CD4-positive, alpha-beta T cell treated with Interleukin-10 for 1 hour (primary cell): Measurements from ENCODE around the gene PADI6.

ENCODE experiments used
- DNase-seq: peaks from one replicate; pipeline ENCODE4 v3.0.0-alpha.2; 2020

PADI6 gene

DNA sequence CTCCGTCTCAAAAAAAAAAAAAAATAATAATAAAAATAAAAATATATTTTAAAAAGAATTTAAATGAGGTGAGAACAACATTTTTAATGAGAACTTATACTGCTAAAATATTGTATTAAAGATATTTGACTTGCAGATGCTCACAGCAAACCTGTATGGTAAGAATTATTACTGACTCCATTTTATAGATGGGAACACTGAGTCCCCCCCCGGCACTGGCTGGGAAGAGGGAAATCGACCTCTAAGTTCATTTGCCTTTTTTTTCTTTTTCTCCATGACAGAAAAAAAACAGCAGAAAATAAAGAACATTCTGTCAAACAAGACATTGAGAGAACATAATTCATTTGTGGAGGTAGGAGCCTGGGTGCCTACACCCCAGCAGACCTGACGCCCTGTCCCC lies 13.4 kb upstream of the PADI6 start:
- no peak for DNase-seq

DNA sequence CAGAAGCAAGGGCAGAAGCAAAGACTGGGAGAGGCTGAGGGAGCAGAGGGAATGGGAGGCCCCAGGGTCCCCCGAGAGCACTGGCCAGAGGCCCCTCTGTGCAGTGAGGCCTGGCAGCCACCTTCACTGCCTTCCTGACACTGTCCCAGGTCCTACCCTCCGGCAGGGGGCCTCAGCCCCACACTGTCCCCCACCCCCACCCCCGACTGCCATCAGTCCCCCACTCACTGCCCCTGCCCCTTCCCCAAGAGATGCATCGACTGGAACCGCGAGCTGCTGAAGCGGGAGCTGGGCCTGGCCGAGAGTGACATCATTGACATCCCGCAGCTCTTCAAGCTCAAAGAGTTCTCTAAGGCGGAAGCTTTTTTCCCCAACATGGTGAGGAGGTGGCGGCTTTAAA lies 13.0 kb upstream of the PADI6 start:
- no peak for DNase-seq

DNA sequence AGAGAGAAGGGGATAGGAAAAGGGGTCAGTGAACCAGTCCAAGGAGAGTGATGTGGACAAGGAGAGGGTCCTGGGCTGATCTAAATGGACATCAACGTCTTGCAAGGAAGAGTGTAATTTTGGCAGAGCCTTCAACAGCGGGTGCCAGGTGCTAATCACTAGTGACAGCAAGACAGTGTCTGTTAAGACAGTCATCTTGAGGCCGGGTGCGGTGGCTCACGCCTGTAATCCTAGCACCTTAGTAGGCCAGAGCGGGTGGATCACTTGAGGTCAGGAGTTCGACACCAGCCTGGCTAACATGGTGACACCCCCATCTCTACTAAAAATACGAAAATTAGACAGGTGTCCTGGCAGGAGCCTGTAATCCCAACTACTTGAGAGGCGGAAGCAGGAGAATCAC lies 12.2 kb upstream of the PADI6 start:
- no peak for DNase-seq

DNA sequence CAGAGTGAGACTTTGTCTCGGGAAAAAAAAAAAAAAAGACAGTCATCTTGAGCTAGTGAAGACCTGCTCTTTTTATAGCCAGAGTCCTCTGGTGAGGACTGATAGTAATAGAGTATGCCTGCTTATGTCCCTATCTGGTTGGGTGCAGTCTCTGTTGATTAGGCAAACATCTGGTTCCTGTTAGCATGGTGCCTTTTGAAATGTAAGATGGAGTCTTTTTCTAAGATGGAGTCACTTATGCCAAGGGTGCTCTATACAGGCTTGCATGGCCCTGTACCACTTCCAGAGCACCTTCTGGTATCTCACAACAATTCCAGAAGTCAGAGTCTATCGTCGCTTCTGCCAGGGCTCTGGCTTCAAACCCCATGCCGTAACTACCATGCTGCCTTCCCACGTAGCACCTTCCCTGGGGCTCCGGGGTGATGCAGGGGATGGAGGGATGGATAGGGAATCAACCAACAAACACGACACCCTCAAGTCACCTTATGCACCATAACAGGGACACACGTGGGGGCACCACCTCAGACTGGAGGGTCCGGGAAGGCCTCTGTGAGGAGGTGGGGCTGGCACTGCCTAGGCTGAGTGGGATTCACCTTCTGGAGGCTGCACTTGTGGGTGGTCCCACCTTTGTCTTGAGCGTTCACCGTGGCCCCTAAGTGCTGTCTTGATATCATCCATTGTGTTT lies 11.6 kb upstream of the PADI6 start:
- DNase-seq, result no peak

DNA sequence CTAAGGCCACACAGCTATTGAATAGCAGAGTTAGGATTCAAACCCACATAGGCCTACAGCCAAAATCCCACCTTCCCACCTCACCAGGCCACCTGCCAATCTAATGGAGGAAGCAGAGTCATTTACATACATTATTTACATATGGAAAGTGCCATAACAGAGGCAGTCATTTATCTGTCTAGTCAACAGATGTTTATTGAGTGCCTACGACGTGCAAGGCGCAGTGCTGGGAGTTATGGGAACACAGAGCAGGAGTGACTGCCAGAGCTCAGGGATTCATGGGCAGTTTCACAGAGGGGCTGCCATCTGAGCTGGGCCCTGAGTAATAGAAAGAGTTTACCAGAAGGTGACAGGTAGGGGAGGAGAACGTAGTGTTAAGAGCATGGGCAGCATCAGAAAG lies 10.3 kb upstream of the PADI6 start:
- no peak for DNase-seq

DNA sequence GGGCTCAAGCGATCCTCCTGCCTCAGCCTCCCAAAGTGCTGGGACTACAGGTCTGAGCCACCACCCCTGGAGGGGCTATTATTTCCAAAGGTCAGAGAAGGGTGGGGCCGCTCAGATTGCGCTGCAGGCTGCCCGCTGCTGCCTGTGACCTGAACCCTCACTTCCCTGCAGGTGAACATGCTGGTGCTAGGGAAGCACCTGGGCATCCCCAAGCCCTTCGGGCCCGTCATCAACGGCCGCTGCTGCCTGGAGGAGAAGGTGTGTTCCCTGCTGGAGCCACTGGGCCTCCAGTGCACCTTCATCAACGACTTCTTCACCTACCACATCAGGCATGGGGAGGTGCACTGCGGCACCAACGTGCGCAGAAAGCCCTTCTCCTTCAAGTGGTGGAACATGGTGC lies 8.6 kb upstream of the PADI6 start:
- no peak for DNase-seq

DNA sequence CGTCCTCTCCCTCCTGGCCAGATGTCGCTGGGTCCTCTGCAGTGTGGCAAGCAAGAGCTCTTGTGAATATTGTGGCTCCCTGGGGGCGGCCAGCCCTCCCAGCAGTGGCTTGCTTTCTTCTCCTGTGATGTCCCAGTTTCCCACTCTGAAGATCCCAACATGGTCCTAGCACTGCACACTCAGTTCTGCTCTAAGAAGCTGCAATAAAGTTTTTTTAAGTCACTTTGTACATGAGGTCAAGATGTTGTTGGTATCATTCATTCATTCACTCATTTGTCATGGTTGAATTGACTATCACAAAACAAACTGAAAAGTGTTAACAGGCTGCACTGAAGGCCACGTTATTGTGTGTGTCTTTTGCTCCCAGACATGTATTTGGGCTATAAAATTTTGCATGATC lies 8.2 kb upstream of the PADI6 start:
- DNase-seq, result no peak

DNA sequence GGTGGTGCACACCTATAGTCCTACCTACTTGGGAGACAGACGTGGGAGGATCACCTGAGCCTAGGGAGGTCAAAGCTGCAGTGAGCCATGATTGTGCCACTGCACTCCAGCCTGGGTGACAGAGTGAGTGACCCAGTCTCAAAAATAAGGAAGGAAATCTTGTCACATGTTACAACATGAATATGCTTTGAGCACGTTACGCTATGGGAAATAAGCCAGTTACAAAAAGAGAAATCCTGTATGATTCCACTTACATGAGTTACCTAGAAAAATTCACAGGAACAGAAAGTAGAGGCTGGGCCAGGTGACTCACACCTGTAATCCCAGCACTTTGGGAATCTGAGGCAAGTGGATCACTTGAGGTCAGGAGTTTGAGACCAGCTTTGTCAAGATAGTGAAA lies 6.7 kb upstream of the PADI6 start:
- no peak for DNase-seq

DNA sequence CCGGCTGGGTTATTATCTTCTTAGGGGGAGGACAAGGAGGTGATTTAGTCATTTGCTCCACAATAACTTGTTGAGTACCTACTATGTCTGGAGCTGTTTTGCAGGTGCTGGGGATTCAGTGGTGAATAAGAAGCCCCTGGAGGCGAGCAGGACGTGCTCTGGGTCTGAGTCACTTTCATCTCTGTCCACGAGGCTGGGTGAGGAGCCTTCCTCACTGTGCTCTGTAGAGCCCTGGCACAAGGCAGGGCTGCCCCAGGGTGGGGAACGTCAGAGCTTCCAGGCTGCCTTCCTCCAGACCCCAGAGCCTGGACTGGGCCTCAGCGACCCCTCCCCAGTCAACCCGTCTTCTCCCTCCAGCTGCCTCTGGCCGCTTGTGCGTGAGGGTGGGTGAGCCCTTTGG lies 2.5 kb upstream of the PADI6 start:
- no peak for DNase-seq

DNA sequence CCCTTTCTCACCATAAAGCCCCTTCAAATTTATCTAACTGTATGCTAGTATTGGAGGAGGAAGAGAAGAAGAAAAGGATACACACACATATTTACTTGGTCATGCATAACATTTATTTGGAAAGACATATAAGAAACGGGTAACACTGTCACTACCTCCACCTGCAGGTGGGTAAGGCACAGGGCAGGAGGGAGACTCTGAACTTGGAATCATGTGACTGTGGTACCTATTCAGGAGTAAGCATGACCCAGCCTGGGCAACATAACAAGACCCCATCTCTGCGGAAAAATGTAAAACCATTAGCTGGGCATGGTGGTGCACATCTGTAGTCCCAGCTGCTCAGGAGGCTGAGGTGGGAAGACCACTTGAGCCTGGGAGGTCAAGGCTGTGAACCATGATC lies 1.4 kb upstream of the PADI6 start:
- DNase-seq, result no peak

DNA sequence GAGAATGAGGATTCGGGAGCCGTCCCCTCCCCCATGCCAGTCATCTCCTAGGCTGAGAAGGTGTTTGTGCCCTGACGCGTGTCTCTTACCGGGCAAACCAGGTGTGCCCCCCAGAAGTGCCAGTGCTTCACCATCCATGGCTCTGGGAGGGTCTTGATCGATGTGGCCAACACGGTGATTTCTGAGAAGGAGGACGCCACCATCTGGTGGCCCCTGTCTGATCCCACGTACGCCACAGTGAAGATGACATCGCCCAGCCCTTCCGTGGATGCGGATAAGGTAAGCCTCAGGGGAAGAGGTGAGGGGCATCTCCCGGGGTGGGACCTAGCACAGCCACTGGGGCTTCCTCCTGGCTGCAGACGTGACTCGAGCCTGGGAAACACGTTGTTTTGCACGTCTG lies 959 bp downstream of the PADI6 start:
- no peak for DNase-seq

DNA sequence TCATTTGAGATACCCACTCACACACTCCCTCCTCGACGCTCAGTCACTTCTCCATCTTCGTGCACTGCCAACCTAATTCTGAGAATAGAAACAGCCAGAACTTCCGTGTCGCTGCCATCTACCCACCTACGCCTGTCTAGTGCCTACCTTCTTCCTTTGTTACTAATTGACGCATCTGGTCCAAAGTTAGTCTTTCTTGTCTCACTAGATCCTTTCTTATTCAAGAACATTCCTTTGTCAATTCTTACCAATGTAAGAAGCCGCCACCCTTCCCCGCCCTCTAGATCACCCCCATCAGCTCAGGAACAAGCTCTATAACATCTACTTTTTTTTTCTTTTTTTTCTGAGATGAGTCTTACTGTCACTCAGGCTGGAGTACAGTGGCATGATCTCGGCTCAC lies 3.7 kb downstream of the PADI6 start:
- DNase-seq, result no peak

DNA sequence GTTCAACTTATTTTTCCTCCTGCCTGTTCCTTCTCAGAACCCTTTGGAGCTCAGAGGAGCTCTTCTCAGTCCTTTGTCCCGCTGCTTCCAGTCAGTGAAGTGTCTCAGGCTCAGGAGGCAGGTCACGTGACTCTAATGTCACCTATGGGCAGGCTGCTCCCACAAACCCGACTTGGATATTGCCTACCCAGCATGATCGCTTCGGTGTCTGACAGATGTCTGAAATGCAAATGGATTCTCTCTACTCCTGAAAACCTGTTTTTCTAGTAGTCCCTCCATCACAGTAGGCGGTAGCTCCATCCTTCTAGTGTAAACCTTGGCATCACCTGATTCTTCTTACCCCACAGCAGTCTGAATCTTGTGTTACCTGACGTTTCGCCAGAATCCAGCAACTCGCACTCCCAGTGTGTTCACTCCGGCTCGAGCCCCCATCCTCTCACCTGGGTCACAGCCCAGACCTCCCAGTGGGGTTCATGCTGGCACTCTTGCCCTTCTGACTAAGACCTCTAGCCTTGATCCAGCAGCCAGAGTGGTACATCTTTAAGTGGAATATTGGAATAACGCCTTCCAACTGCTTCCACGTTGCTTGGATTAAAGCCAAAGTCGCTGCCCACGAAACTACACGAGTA lies 5.4 kb downstream of the PADI6 start:
- no peak for DNase-seq

DNA sequence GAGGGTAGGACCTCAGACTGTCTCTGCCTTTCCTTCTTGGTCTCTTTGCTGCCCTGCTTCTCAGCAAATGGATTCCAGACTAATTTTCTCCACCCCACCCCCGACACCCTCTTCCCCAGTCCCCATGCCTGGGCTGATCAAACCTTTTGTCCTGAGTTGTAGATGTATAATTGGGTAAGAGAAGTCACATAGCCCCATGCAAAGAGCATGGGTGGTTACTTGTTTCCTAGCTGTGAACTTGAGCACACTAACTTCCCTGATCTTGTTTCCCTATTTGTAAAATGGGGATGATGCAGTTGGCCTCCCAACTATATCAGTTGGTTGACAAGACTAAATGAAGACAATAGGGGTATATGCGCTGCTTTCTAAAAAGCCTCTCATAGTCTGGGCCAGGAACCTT lies 9.2 kb downstream of the PADI6 start:
- no peak for DNase-seq

DNA sequence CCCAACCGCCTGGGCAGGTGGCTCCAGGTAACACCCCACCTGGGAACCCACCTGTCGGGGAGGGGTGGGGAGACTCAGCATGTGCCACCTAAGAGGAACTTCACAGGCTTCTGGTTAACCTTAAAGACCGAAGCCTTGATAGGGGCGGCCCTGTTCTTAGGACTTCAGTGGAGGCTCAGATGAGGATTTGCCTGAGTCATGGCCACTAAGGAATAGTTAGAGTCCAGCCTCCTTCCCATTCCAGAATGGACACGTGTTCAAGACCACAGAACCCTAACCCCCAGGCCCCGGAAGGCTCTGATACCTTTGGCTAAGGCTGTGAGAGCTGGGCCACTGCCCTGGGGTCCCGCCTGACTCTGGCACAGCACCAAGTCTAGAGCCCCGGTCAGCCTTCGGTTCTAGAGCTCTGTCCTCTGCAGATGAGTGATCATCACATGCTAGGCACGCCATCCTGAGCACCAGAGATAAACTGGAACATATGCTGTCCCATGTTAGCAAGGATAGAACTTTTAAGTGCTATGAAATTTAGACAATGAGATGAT lies 20.3 kb downstream of the PADI6 start:
- DNase-seq, result no peak

DNA sequence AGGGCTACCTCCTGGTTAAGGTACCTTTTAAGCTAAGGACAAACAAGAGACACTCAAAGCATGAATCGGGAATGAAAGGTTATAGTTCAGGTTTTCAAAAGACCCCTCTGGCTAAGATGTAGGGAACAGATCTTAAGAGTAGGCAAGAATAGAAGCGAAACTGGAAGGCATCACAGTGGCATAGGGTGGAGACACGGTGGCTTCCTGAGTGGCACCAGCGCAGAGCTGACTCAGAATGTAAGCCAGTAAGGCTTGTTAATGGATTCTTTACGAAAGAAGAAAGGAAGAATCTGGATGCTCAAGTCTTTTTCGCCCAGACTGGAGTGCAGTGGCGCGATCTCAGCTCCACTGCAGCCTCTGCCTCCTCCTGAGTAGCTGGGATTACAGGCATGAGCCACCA lies 21.2 kb downstream of the PADI6 start:
- no peak for DNase-seq

DNA sequence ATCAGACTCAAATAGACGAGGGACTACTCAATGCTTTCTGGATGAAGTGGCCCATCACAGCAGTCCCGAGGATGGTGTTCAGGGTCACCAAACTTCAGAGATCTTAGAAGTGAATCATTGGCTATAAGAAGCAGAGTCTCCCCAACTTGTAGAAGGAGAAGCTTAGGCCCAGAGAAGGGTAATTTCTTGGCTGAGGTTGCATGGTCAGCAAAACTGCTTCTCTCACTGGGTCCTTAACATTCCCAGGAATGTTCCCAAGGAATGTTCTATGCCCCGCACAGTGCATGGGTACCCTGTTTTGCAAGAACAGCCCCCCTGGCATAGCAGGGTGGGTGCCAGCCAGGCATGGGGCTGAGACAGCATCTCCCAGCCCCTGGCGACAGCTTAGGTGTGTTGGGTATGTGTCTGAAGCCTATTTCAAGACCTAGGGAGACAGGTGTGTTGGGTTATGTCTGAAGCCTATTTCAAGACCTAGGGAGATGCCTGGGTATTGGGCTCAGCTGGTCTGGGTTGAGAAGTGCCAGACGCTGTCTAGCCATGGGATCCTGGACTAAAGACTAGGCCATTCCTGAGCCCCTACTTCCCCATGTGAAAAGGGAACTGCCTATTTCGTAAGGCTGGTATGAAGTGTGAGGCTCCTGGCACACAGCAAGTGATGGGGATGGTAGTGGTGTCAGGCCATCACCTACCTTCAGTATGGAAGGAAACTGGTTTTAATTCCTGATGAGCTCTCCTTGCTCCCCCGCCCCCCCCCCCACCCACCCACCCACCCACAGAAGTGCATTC lies 26.1 kb downstream of the PADI6 start:
- no peak for DNase-seq

DNA sequence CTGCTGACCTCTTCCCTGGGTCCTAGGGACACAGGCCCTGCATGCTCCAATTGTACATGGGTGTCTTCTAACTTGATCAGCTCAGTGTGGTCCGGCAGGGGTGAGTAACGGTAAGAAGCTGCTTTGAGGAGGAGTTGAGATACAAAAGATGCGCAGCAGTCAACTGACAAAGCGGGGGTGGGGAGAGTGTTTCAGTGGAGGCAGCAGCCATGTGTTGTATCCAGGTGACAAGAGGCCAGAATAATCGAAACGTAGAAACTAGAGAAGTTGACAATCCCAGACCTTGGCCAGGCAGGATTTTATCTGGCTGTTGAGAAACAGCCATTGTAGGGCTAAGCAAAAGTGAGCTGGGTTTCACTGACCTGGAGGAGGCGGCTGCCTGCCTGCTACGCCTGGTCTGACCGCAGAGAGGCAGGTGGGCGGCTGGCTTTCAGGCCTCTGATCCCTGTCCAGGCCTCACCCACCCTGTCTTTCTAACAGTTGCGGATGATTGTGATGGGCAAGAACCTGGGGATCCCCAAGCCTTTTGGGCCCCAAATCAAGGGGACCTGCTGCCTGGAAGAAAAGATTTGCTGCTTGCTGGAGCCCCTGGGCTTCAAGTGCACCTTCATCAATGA lies 28.8 kb downstream of the PADI6 start:
- no peak for DNase-seq

DNA sequence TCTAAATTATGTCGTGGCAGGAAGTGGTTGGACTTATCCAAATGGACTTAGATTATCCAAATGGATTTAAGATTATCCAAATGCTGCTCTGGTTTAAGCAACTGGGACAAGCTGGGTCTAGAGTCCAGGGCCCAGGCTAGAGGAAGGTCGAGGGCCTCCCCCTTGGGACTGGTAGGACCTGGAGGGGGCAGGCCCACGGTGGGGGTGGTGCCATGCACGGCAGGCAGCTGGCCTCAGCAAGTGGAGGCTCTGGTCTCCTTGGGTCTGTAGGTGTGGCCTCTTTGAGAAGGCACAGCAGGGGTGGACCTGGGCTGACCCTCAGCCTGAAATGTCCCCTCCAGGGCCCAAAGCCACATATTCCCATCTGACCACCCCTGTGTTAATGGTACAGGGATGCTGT lies 29.8 kb downstream of the PADI6 start:
- DNase-seq, result no peak

DNA sequence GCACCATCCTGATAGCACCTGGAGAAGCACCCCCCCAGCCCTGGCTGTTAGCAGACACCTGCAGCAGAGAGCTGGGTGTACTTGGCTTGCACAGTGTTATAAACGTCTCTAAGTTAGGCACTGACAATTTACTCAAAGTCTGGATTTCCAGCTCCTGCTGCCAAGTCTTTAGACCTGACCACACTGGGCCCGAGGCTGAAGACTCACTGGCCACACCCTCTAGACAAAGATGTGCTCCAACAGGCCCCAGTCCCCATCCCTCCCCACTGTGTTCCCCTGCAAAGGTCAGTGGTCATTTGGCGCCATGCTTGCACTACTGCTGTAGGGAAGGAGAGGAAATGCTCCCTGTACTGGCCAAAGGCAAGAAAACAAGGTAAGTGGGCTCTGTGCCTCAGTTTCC lies 31.1 kb downstream of the PADI6 start:
- DNase-seq, result no peak

DNA sequence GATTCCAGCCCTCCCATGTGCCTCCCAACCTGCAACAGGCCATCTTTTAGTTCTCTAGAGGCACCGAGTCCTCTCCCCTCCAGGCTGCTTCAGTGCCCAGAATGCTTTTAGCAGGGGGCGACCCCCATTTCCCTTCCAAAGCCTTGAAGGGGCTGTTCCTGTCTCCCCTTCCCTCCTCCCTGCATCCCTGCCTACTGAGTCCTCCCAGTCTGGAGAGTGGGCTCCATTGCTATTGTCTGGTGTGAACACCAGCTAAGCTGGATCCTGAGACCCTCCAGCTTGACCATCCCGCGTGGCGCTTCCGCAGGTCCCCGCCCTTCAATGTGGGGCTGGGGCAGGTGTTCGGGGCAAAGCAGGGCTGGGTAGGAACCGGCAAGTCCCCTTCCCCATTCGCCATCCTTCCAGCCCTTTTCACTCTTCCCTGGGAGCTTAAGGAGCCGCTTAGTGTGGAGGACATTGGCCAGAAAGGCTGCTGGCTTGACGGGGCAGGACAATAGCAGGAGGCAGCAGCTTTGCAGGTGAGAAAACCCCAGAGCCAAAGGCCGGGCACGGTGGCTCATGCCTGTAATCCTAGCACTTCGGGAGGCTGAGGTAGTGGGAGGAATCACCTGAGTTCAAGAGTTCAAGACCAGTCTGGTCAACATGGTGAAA lies 32.2 kb downstream of the PADI6 start:
- no peak for DNase-seq

DNA sequence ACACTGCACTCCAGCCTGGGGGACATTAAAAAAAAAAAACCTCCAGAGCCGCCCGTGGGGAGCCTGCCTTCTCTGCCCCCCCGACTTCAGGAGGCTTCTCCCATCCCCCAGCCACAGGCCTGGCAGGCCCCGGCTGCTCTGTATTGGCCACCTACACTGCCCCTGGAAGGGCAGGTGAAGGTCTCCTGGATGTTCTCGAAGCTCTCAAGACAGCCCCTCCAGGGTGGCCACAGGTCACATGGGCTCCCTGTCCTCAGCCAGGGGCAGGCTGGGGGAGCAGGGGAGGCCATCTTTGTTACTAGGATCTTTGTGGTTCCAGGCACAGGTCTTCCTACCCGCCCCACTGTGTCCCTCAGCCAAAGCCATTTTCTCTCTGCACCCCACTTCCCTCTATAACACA lies 32.8 kb downstream of the PADI6 start:
- no peak for DNase-seq
